OCI-LY7 (cell line): ENCODE measurements around the gene AKT3. TPM values are rescaled to one million over a fixed set of nuclear protein-coding genes. Genes with fewer than 3 reads are reported as not detected.

ENCODE experiments used
- BruUV-seq: library from RNA; stranded (reverse); fragments of 400-500 nt; replicated peaks from 2 replicates; lab custom pipeline; 2021; lab: Mats Ljungman, UMichigan
- CTCF ChIA-PET: fragments of 300-600 bp; sonication (Branson Sonifier 250); formaldehyde crosslinking; loops from one replicate; lab custom pipeline; 2022; ENCODE audit warnings: antibody characterized with exemption; ENCODE audit not compliant: unreplicated experiment; lab: Charles Lee
- POLR2A ChIA-PET: fragments of 300-600 bp; sonication (Branson Sonifier 250); formaldehyde crosslinking; loops from one replicate; lab custom pipeline; 2022; ENCODE audit warnings: antibody characterized with exemption; lab: Charles Lee
- DNase-seq: peaks from one replicate; pipeline ENCODE4 v3.0.0-alpha.2; 2015; ENCODE audit warnings: low spot score
- H2AFZ ChIP-seq: fragments of 200-600 bp; sonication (generic), shearing (Covaris generic); 2 replicates; pipeline ENCODE4 v1.6.1; 2014; ENCODE audit warnings: mild to moderate bottlenecking, antibody characterized with exemption, low read length, moderate library complexity
- H3K27ac ChIP-seq: fragments of 200-600 bp; sonication (generic); 2 replicates; pipeline ENCODE4 v1.5.1; 2014; ENCODE audit warnings: mixed run types, low read depth, mild to moderate bottlenecking, moderate library complexity, low read length, inconsistent platforms; ENCODE audit not compliant: poor library complexity, severe bottlenecking
- H3K36me3 ChIP-seq: fragments of 200-600 bp; sonication (generic); 2 replicates; pipeline ENCODE4 v1.6.1; 2014; ENCODE audit warnings: mild to moderate bottlenecking, antibody characterized with exemption, low read length, moderate library complexity, mixed read lengths; ENCODE audit not compliant: insufficient read depth
- H3K4me1 ChIP-seq: fragments of 200-600 bp; sonication (generic); 2 replicates; pipeline ENCODE4 v1.5.1; 2014; ENCODE audit warnings: mild to moderate bottlenecking, low read length; ENCODE audit not compliant: insufficient read depth, poor library complexity, severe bottlenecking
- H3K4me2 ChIP-seq: fragments of 200-600 bp; sonication (generic); 2 replicates; pipeline ENCODE4 v1.6.1; 2014; ENCODE audit warnings: mild to moderate bottlenecking, low read length
- H3K4me3 ChIP-seq: fragments of 200-600 bp; sonication (generic); 2 replicates; pipeline ENCODE4 v1.5.1; 2014; ENCODE audit warnings: mild to moderate bottlenecking, low read depth, low read length; ENCODE audit not compliant: poor library complexity, severe bottlenecking
- H3K79me2 ChIP-seq: fragments of 200-600 bp; sonication (generic); 2 replicates; pipeline ENCODE4 v1.6.1; 2016; ENCODE audit warnings: low read depth, mild to moderate bottlenecking, low read length, moderate library complexity, mixed read lengths; ENCODE audit not compliant: insufficient read depth
- H3K9me2 ChIP-seq: fragments of 200-600 bp; sonication (generic); 2 replicates; pipeline ENCODE4 v1.6.1; 2016; ENCODE audit warnings: mild to moderate bottlenecking, low read length, mixed read lengths; ENCODE audit not compliant: insufficient read depth
- H3K9me3 ChIP-seq: fragments of 200-600 bp; sonication (generic); 2 replicates; pipeline ENCODE4 v1.6.1; 2014; ENCODE audit warnings: mild to moderate bottlenecking, mixed run types, low read length, mixed read lengths
- H4K20me1 ChIP-seq: fragments of 200-600 bp; sonication (generic); 2 replicates; pipeline ENCODE4 v1.6.1; 2014; ENCODE audit warnings: mild to moderate bottlenecking, antibody characterized with exemption, low read length, moderate library complexity, mixed read lengths; ENCODE audit not compliant: insufficient read depth
- CTCF ChIP-seq: fragments of 200-600 bp; sonication (generic); conservative IDR thresholded peaks from 2 replicates; pipeline ENCODE4 v1.5.1; 2014; ENCODE audit warnings: mild to moderate bottlenecking, antibody characterized with exemption, low read length, moderate library complexity, mixed read lengths
- EZH2phosphoT487 ChIP-seq: fragments of 200-600 bp; sonication (generic); IDR thresholded peaks from 2 replicates; pipeline ENCODE4 v1.6.1; 2018; ENCODE audit warnings: low read depth, borderline replicate concordance, mild to moderate bottlenecking, mixed run types, antibody characterized with exemption, low read length, moderate library complexity, mixed read lengths
- intact Hi-C: fragments of 100-400 bp; cut with micrococcal nuclease; formaldehyde crosslinking; loops from one replicate; pipeline ENCODE4 v1.10.0; 2022; ENCODE audit not compliant: unreplicated experiment
- total RNA-seq, 2 experiments: library from RNA; depleted of rRNA in 1 of 2; stranded (reverse); fragments of >200 nt in 1 of 2; shearing (Covaris generic) in 1 of 2; gene quantifications; 2 replicates each; pipeline ENCODE4 v1.2.3, GENCODE V29; 2014 to 2022

Gene AKT3
- total RNA-seq, 2 experiments from 2014 or later = 0.29 TPM; not detected in 1

- no peak overlapping the region for H3K27ac ChIP-seq
- no peaks in the 10 kb centered on the region for H3K9me3 ChIP-seq
- H3K9me2 ChIP-seq = no peaks in the 10 kb centered on the region
- H3K79me2 ChIP-seq = no peaks in the 10 kb centered on the region
- H3K4me3 ChIP-seq = no peak overlapping the region
- no peak for DNase-seq
- no peak overlapping the region for H3K4me2 ChIP-seq
- BruUV-seq = no TSS peak
- no peak overlapping the region for H2AFZ ChIP-seq
- H3K4me1 ChIP-seq = no peaks in the 10 kb centered on the region
- ChIA-PET CTCF (interaction anchor here (0.5 kb wide), 1 partner anchor 182 kb away, joined by 3 read pairs; no protein-coding TSS in a partner anchor), POLR2A (interaction anchor here (0.6 to 0.7 kb wide), 3 partner anchors 20 to 665 kb away, joined by 3 to 7 read pairs (median 5); no protein-coding TSS in a partner anchor)
- no peaks in the 10 kb centered on the region for H3K36me3 ChIP-seq
- no peak for TF ChIP-seq CTCF
- TF ChIP-seq EZH2phosphoT487 = no peak
- no peaks in the 10 kb centered on the region for H4K20me1 ChIP-seq
- intact Hi-C loops = no loop called here
Observed at GRCh38 chr1:243455760-243456651, 394.0 kb downstream of the AKT3 start.

- no peak overlapping the region for H3K4me3 ChIP-seq
- H4K20me1 ChIP-seq = no peaks in the 10 kb centered on the region
- no TSS peak for BruUV-seq
- no peak overlapping the region for H3K27ac ChIP-seq
- no peaks in the 10 kb centered on the region for H3K79me2 ChIP-seq
- H3K9me3 ChIP-seq = no peaks in the 10 kb centered on the region
- intact Hi-C loops = no loop called here
- no peak overlapping the region for H3K4me2 ChIP-seq
- H3K36me3 ChIP-seq = no peaks in the 10 kb centered on the region
- no peak for TF ChIP-seq EZH2phosphoT487
- no peak for TF ChIP-seq CTCF
- no peaks in the 10 kb centered on the region for H3K4me1 ChIP-seq
- no peak for DNase-seq
- no peaks in the 10 kb centered on the region for H3K9me2 ChIP-seq
- H2AFZ ChIP-seq = no peak overlapping the region
- ChIA-PET POLR2A (interaction anchor here (0.6 kb wide), 1 partner anchor 22 kb away, joined by 3 read pairs; no protein-coding TSS in a partner anchor), CTCF (no interaction called here)
Observed at GRCh38 chr1:243454328-243454997, 395.6 kb downstream of the AKT3 start.
